ENCODE measurements around the gene AHCYL2.
"Not testable (repeated sequence)": the region's sequence is repeated elsewhere in the genome, so short reads cannot be mapped to it uniquely, and the experiment has no call there.

GRCh38 chr7:129410238-129410637, 185.4 kb downstream of the AHCYL2 start:
- TF ChIP-seq POLR2A, CTCF (IDR thresholded peaks at IDR 0.05): not testable (repeated sequence)

Data from adrenal gland (tissue), 5 donors.